Measurements from ENCODE around the gene ANO1.

DNA sequence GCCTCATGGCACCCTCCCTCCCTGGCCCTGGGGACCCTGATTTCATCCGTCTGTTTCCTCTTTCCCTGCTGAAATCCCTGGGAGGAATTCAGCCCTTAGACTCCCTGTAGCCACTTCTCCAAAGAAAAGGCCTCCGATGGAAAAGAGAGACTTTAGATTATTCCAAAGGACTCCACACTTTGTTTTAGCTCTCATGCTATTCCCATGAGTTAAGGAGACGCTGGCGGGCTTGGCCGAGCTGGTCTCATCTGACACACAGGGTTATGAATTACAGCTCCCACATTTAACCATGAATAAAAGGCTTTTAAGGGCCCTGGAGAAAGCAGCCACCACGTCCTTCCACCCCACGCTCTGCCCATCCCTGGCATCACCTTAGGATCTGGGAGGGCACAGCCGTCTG is 57.0 kb downstream of the ANO1 start:
- TF ChIP-seq, protein P1, sequence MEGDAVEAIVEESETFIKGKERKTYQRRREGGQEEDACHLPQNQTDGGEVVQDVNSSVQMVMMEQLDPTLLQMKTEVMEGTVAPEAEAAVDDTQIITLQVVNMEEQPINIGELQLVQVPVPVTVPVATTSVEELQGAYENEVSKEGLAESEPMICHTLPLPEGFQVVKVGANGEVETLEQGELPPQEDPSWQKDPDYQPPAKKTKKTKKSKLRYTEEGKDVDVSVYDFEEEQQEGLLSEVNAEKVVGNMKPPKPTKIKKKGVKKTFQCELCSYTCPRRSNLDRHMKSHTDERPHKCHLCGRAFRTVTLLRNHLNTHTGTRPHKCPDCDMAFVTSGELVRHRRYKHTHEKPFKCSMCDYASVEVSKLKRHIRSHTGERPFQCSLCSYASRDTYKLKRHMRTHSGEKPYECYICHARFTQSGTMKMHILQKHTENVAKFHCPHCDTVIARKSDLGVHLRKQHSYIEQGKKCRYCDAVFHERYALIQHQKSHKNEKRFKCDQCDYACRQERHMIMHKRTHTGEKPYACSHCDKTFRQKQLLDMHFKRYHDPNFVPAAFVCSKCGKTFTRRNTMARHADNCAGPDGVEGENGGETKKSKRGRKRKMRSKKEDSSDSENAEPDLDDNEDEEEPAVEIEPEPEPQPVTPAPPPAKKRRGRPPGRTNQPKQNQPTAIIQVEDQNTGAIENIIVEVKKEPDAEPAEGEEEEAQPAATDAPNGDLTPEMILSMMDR (IDR thresholded peaks at IDR 0.05), result no peak
- TF ChIP-seq POLR2A (IDR thresholded peaks at IDR 0.05), result no peak
